IMR-90 (cell line): ENCODE data around the gene CLCN6. TPM values are rescaled to one million over a fixed set of nuclear protein-coding genes. Genes with fewer than 3 reads are reported as not detected.

ENCODE experiments used
- ATAC-seq: fragments of 200-7000 bp; cut with Tn5 transposase; 2 replicates; pipeline ENCODE4 v1.9.1; 2020; ENCODE audit warnings: low read depth, mild to moderate bottlenecking, moderate library complexity
- BruUV-seq: library from RNA; stranded (reverse); fragments of 400-500 nt; replicated peaks from 2 replicates; lab custom pipeline; 2021; lab: Mats Ljungman, UMichigan
- CTCF ChIA-PET: fragments of 300-600 bp; formaldehyde crosslinking; extraction: SDS; loops from one replicate; lab custom pipeline; 2021; ENCODE audit warnings: antibody characterized with exemption; lab: Yijun Ruan, JAX
- POLR2A ChIA-PET: fragments of 300-600 bp; sonication (Branson Sonifier 250); formaldehyde crosslinking; loops from one replicate; lab custom pipeline; 2022; ENCODE audit warnings: antibody characterized with exemption; ENCODE audit not compliant: unreplicated experiment; lab: Charles Lee
- DNase-seq: peaks from one replicate; pipeline ENCODE4 v3.0.0; 2013
- H2AFZ ChIP-seq: replicated peaks from 2 replicates; pipeline ENCODE3; 2013; ENCODE audit warnings: low read length, mild to moderate bottlenecking; ENCODE audit not compliant: poor library complexity
- H2AK5ac ChIP-seq: 2 replicates; pipeline ENCODE4 v1.6.1; 2013; ENCODE audit warnings: low read depth, low read length, inconsistent platforms
- H2AK9ac ChIP-seq: replicated peaks from 2 replicates; pipeline ENCODE3; 2013; ENCODE audit warnings: mild to moderate bottlenecking, low read depth, low read length, moderate library complexity; ENCODE audit not compliant: poor library complexity
- H2BK120ac ChIP-seq: 2 replicates; pipeline ENCODE4 v1.6.1; 2013; ENCODE audit warnings: low read depth, low read length, inconsistent platforms
- H2BK15ac ChIP-seq: 3 replicates; pipeline ENCODE4 v1.6.1; 2013; ENCODE audit warnings: low read depth, low read length, inconsistent platforms
- H2BK20ac ChIP-seq: 2 replicates; pipeline ENCODE4 v1.6.1; 2013; ENCODE audit warnings: low read depth, mild to moderate bottlenecking, inconsistent platforms, low read length, moderate library complexity
- H2BK5ac ChIP-seq: 2 replicates; pipeline ENCODE4 v1.6.1; 2013; ENCODE audit warnings: mild to moderate bottlenecking, low read depth, low read length, inconsistent platforms; ENCODE audit not compliant: poor library complexity, severe bottlenecking
- H3K14ac ChIP-seq: replicated peaks from 2 replicates; pipeline ENCODE4 v1.6.1; 2013; ENCODE audit warnings: low read depth, low read length, inconsistent platforms
- H3K18ac ChIP-seq: 2 replicates; pipeline ENCODE4 v1.6.1; 2013; ENCODE audit warnings: low read depth, low read length, control low read depth
- H3K23ac ChIP-seq: 2 replicates; pipeline ENCODE4 v1.6.1; 2013; ENCODE audit warnings: low read depth, low read length, inconsistent platforms
- H3K27ac ChIP-seq: 2 replicates; pipeline ENCODE4 v1.5.1; 2013; ENCODE audit warnings: mild to moderate bottlenecking, control low read depth, low read length; ENCODE audit not compliant: insufficient read depth
- H3K27me3 ChIP-seq: 2 replicates; pipeline ENCODE4 v1.6.1; 2013; ENCODE audit warnings: low read length; ENCODE audit not compliant: control insufficient read depth, insufficient read depth
- H3K36me3 ChIP-seq: 2 replicates; pipeline ENCODE4 v1.6.1; 2013; ENCODE audit warnings: low read length, mixed read lengths; ENCODE audit not compliant: control insufficient read depth, insufficient read depth
- H3K4ac ChIP-seq: 2 replicates; pipeline ENCODE4 v1.6.1; 2013; ENCODE audit warnings: low read depth, low read length, inconsistent platforms
- H3K4me1 ChIP-seq: 2 replicates; pipeline ENCODE4 v1.6.1; 2013; ENCODE audit warnings: low read length, mixed read lengths; ENCODE audit not compliant: control insufficient read depth, insufficient read depth
- H3K4me2 ChIP-seq: 2 replicates; pipeline ENCODE4 v1.6.1; 2013; ENCODE audit warnings: low read depth, mild to moderate bottlenecking, control low read depth, low read length, moderate library complexity
- H3K4me3 ChIP-seq: 2 replicates; pipeline ENCODE4 v1.5.1; 2013; ENCODE audit warnings: low read depth, mild to moderate bottlenecking, control low read depth, low read length, moderate library complexity; ENCODE audit not compliant: insufficient read depth
- H3K56ac ChIP-seq: 2 replicates; pipeline ENCODE4 v1.6.1; 2013; ENCODE audit warnings: low read length, inconsistent platforms; ENCODE audit not compliant: insufficient read depth; ENCODE audit errors: extremely low read depth
- H3K79me1 ChIP-seq, 2 experiments: 2 replicates each; pipeline ENCODE4 v1.6.1; 2013; ENCODE audit warnings: low read length in 2 of 2, inconsistent platforms in 1 of 2, low read depth in 1 of 2
- H3K9ac ChIP-seq: 2 replicates; pipeline ENCODE4 v1.6.1; 2013; ENCODE audit warnings: low read depth, low read length, control low read depth
- H3K9me1 ChIP-seq: 2 replicates; pipeline ENCODE4 v1.6.1; 2013; ENCODE audit warnings: low read length, inconsistent platforms; ENCODE audit not compliant: insufficient read depth
- H3K9me3 ChIP-seq: 2 replicates; pipeline ENCODE4 v1.6.1; 2013; ENCODE audit warnings: low read length; ENCODE audit not compliant: control insufficient read depth, insufficient read depth
- H4K20me1 ChIP-seq: 2 replicates; pipeline ENCODE4 v1.6.1; 2013; ENCODE audit warnings: low read length, inconsistent platforms; ENCODE audit not compliant: insufficient read depth
- H4K5ac ChIP-seq: 2 replicates; pipeline ENCODE4 v1.6.1; 2013; ENCODE audit warnings: mild to moderate bottlenecking, low read depth, low read length, control low read depth
- H4K8ac ChIP-seq, 2 experiments: 2 replicates each; pipeline ENCODE4 v1.6.1; 2013; ENCODE audit warnings: low read depth in 2 of 2, low read length in 2 of 2, control low read depth in 1 of 2, inconsistent platforms in 1 of 2
- H4K91ac ChIP-seq: 2 replicates; pipeline ENCODE4 v1.6.1; 2013; ENCODE audit warnings: low read depth, low read length, inconsistent platforms; ENCODE audit not compliant: insufficient read depth
- BHLHE40 ChIP-seq: fragments of 150-350 bp; IDR thresholded peaks from 2 replicates; pipeline ENCODE4 v1.6.1; 2016; ENCODE audit warnings: mild to moderate bottlenecking, low read depth, low read length
- CEBPB ChIP-seq: IDR thresholded peaks from 2 replicates; pipeline ENCODE4 v1.6.1; 2012; ENCODE audit warnings: low read depth, low read length, improper control_type of control experiment
- CHD1 ChIP-seq: IDR thresholded peaks from 2 replicates; pipeline ENCODE4 v1.6.1; 2012; ENCODE audit warnings: low read depth, low read length, improper control_type of control experiment
- FOS ChIP-seq: fragments of 150-350 bp; IDR thresholded peaks from 2 replicates; pipeline ENCODE4 v1.6.1; 2016; ENCODE audit warnings: low read depth, low read length
- RCOR1 ChIP-seq: IDR thresholded peaks from 2 replicates; pipeline ENCODE4 v1.6.1; 2012; ENCODE audit warnings: mild to moderate bottlenecking, low read length, improper control_type of control experiment; ENCODE audit not compliant: insufficient replicate concordance
- SMC3 ChIP-seq: fragments of 150-350 bp; IDR thresholded peaks from 2 replicates; pipeline ENCODE4 v1.6.1; 2016; ENCODE audit warnings: low read depth, mild to moderate bottlenecking, antibody characterized with exemption, low read length, moderate library complexity
- WGBS, 2 experiments: methylation state at CpG; one replicate each; pipeline versions ENCODE4 v1.1.5 to v1.1.7; 2013; ENCODE audit warnings: missing lambda C conversion rate in 2 of 2; ENCODE audit not compliant: insufficient read length in 1 of 2; ENCODE audit errors: extremely low coverage in 2 of 2; 5-methylcytosine and 5-hydroxymethylcytosine counted together
- dilution Hi-C: fragments of 300-500 bp; cut with HindIII; formaldehyde crosslinking; loops from one replicate; pipeline ENCODE4 v1.14.3; 2018; ENCODE audit warnings: low sequenced_read_pairs; ENCODE audit not compliant: unreplicated experiment
- in situ Hi-C: fragments of 300-500 bp; cut with MboI; formaldehyde crosslinking; loops from 3 replicates; pipeline ENCODE4 v1.14.3; 2019; ENCODE audit warnings: low sequenced_read_pairs, inconsistent platforms, mixed read lengths
- intact Hi-C: fragments of 100-400 bp; cut with micrococcal nuclease; formaldehyde crosslinking; loops from 2 replicates; pipeline ENCODE4 v1.10.0; 2022
- polyA plus RNA-seq, 3 experiments: library from polyadenylated mRNA; depleted of rRNA; stranded (reverse); fragments of >200 nt; gene quantifications; 2 replicates each; pipeline ENCODE4 v1.2.3, GENCODE V29; 2012; ENCODE audit warnings: low replicate concordance in 1 of 3
- total RNA-seq: library from RNA; depleted of rRNA; stranded (reverse); fragments of >200 nt; gene quantifications from 2 replicates; pipeline ENCODE4 v1.2.3, GENCODE V29; 2012
- TF ChIP-seq, protein P1 (sequence below): fragments of 150-350 bp; IDR thresholded peaks from 2 replicates; pipeline ENCODE4 v1.6.1; 2017; ENCODE audit warnings: mild to moderate bottlenecking, antibody characterized with exemption, low read length, low read depth
- TF ChIP-seq, protein P2 (sequence below): fragments of 150-350 bp; IDR thresholded peaks from 2 replicates; pipeline ENCODE4 v1.6.1; 2016; ENCODE audit warnings: low read depth, mild to moderate bottlenecking, low read length, moderate library complexity, borderline replicate concordance

The CLCN6 gene
- total and polyA plus RNA-seq, 2 of the 4 experiments (the other 2 are of a cell fraction): 4.1 to 10.6 TPM

DNA sequence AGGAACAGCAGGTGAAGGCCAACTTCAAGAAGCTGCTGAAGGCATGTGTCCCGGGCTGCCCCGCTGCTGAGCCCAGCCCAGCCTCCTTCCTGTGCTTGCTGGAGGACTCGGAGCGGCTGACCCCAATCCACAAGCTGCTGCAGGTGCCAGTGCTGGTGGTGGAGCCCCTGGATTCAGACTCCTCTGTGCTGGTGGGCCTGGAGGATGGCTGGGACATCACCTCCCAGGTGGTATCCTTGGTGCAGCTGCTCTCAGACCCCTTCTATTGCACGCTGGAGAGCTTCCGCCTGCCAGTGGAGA is 72.8 kb downstream of the CLCN6 start:
- no TSS peak for BruUV-seq
- TF ChIP-seq, protein P1, sequence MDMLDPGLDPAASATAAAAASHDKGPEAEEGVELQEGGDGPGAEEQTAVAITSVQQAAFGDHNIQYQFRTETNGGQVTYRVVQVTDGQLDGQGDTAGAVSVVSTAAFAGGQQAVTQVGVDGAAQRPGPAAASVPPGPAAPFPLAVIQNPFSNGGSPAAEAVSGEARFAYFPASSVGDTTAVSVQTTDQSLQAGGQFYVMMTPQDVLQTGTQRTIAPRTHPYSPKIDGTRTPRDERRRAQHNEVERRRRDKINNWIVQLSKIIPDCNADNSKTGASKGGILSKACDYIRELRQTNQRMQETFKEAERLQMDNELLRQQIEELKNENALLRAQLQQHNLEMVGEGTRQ: no peak
- TF ChIP-seq CHD1 (no peak), SMC3 (no peak), BHLHE40 (no peak), RCOR1 (no peak), FOS (no peak), CEBPB (no peak)
- TF ChIP-seq, protein P2, sequence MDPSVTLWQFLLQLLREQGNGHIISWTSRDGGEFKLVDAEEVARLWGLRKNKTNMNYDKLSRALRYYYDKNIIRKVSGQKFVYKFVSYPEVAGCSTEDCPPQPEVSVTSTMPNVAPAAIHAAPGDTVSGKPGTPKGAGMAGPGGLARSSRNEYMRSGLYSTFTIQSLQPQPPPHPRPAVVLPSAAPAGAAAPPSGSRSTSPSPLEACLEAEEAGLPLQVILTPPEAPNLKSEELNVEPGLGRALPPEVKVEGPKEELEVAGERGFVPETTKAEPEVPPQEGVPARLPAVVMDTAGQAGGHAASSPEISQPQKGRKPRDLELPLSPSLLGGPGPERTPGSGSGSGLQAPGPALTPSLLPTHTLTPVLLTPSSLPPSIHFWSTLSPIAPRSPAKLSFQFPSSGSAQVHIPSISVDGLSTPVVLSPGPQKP: no peak

More for the DNA sequence above, 72.8 kb downstream of the CLCN6 start:
- in situ Hi-C loops (no loop called here), intact Hi-C loops (no loop called here), dilution Hi-C loops (no loop called here)
- no peaks in the 10 kb centered on the region for H3K9me1 ChIP-seq
- no peak overlapping the region for H3K4ac ChIP-seq
- no peaks in the 10 kb centered on the region for H3K4me1 ChIP-seq
- H3K14ac ChIP-seq: no peak overlapping the region
- no peak overlapping the region for H3K27ac ChIP-seq
- ChIA-PET CTCF (no interaction called here), POLR2A (no interaction called here)
- H3K79me1 ChIP-seq: no peaks in the 10 kb centered on the region
- H3K36me3 ChIP-seq: no peaks in the 10 kb centered on the region
- H4K91ac ChIP-seq: no peak overlapping the region
- no peaks in the 10 kb centered on the region; the same call in 1 of the 2 replicates for H3K9me3 ChIP-seq
- H3K4me3 ChIP-seq: no peak overlapping the region
- WGBS, 2 experiments: 90% methylated on average over 4 of the region's 6 CpGs; no CpG with 5 or more reads in 1 of the 2 experiments
- ATAC-seq (no peak), DNase-seq (no peak)
- no peak overlapping the region for H3K18ac ChIP-seq
- H2AK9ac ChIP-seq: no peak overlapping the region
- no peak overlapping the region for H2BK20ac ChIP-seq
- no peak overlapping the region for H2AFZ ChIP-seq
- no peaks in the 10 kb centered on the region for H4K20me1 ChIP-seq
- H4K5ac ChIP-seq: no peak overlapping the region
- H2BK5ac ChIP-seq: no peak overlapping the region
- H4K8ac ChIP-seq: no peak overlapping the region
- peaks cover 64% of the 10 kb centered on the region for H3K27me3 ChIP-seq
- no peak overlapping the region for H2BK120ac ChIP-seq
- H3K56ac ChIP-seq: no peak overlapping the region
- H2BK15ac ChIP-seq: no peak overlapping the region
- H3K4me2 ChIP-seq: no peak overlapping the region
- H2AK5ac ChIP-seq: no peak overlapping the region
- no peak overlapping the region for H3K9ac ChIP-seq
- no peak overlapping the region for H3K23ac ChIP-seq
